ENCODE measurements around the gene SMAGP.
"Not testable (repeated sequence)": the region's sequence is repeated elsewhere in the genome, so short reads cannot be mapped to it uniquely, and the experiment has no call there.

The SMAGP gene

GRCh38 chr12:51270951-51271518 lies 820 bp upstream of the SMAGP start:
- no peak for DNase-seq (ENCODE audit: low read depth, low spot score)
- H3K9ac ChIP-seq (ENCODE audit: insufficient read length, low read depth): peak overlapping the region; percentile 92
- peaks cover 4% of the 10 kb centered on the region for H3K36me3 ChIP-seq (ENCODE audit: insufficient read depth, insufficient read length, low read length)
- no peaks in the 10 kb centered on the region for H3K27me3 ChIP-seq (ENCODE audit: insufficient read depth, insufficient read length)
- peak overlapping the region; percentile 60 for H3K4me3 ChIP-seq (ENCODE audit: insufficient read length, low read depth)
- no peaks in the 10 kb centered on the region for H3K4me1 ChIP-seq (ENCODE audit: insufficient read depth, insufficient read length)
- H3K9me3 ChIP-seq (ENCODE audit: insufficient read depth, low read length): no peaks in the 10 kb centered on the region
- TF ChIP-seq YY1 (IDR thresholded peaks at IDR 0.05; ENCODE audit: insufficient read depth, insufficient read length) (no peak), SUZ12 (IDR thresholded peaks at IDR 0.05; ENCODE audit: extremely low read depth, insufficient read depth, insufficient read length) (no peak), ZNF274 (IDR thresholded peaks at IDR 0.05; ENCODE audit: low read depth, low read length) (no peak)

DNA sequence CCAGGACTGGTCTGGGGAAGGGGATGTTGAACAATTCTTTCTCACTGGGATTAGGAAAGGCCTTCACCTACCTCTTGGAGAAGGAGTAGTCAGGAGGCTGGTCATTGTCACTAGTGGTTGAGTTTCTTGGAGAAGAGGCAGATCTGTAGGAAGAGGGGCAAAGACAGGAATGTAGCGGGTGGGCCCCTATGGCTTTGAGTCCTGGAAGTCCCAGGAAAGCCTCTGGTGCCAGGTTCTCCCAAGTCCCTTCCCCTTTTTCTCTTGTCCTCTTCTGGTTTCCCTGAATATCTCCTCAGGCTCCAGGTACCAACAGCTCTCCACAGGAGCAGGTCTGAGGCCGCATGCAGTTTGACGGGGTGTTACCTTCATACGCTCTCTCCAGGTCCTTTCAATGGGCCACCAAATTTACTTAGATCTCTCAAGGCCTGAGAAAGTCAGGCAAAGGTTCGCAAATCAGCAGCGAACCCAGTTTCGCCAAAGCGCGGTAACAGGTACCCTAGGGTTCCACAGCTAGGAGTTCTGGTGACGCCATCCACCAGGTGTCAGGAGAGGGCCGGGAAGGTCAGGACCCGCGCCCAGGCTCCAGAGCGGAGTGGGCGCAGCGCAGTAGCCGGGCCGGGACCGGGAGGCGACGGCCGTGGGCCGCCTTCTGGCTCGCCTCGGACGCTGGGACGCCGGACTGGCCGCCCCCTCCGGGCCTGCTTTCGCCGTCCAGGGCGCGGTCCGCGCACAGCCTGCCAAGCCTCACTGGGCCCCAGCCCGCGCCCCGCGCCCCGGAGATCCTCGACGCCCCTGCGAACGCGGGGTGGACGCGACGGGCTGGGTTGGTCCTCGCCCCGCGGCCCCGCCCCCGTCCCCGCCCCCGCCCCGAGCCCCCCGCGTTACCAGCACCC lies 795 bp downstream of the SMAGP start:
- H3K36me3 ChIP-seq (ENCODE audit: insufficient read depth, insufficient read length, low read length): peaks cover 9% of the 10 kb centered on the region
- TF ChIP-seq SUZ12 (IDR thresholded peaks at IDR 0.05; ENCODE audit: extremely low read depth, insufficient read depth, insufficient read length) (no peak), YY1 (IDR thresholded peaks at IDR 0.05; ENCODE audit: insufficient read depth, insufficient read length) (no peak), ZNF274 (IDR thresholded peaks at IDR 0.05; ENCODE audit: low read depth, low read length) (no peak)
- no peaks in the 10 kb centered on the region for H3K9me3 ChIP-seq (ENCODE audit: insufficient read depth, low read length)
- DNase-seq (ENCODE audit: low read depth, low spot score): peak; percentile 66
- no peaks in the 10 kb centered on the region for H3K27me3 ChIP-seq (ENCODE audit: insufficient read depth, insufficient read length)
- H3K4me1 ChIP-seq (ENCODE audit: insufficient read depth, insufficient read length): peaks cover 3% of the 10 kb centered on the region
- H3K4me3 ChIP-seq (ENCODE audit: insufficient read length, low read depth): peak overlapping the region; percentile 60
- peak overlapping the region; percentile 92 for H3K9ac ChIP-seq (ENCODE audit: insufficient read length, low read depth)

- no peak overlapping the region for H3K4me3 ChIP-seq (ENCODE audit: insufficient read length, low read depth)
- no peaks in the 10 kb centered on the region for H3K27me3 ChIP-seq (ENCODE audit: insufficient read depth, insufficient read length)
- no peaks in the 10 kb centered on the region for H3K9me3 ChIP-seq (ENCODE audit: insufficient read depth, low read length)
- peaks cover 3% of the 10 kb centered on the region for H3K4me1 ChIP-seq (ENCODE audit: insufficient read depth, insufficient read length)
- no peak overlapping the region for H3K9ac ChIP-seq (ENCODE audit: insufficient read length, low read depth)
- no peak for DNase-seq (ENCODE audit: low read depth, low spot score)
- peaks cover 12% of the 10 kb centered on the region for H3K36me3 ChIP-seq (ENCODE audit: insufficient read depth, insufficient read length, low read length)
- TF ChIP-seq SUZ12 (IDR thresholded peaks at IDR 0.05; ENCODE audit: extremely low read depth, insufficient read depth, insufficient read length): no peak
- no peak for TF ChIP-seq YY1 (IDR thresholded peaks at IDR 0.05; ENCODE audit: insufficient read depth, insufficient read length)
- no peak for TF ChIP-seq ZNF274 (IDR thresholded peaks at IDR 0.05; ENCODE audit: low read depth, low read length)
These were observed 5.2 kb downstream of the SMAGP start for GRCh38 chr12:51265024-51265423.

DNA sequence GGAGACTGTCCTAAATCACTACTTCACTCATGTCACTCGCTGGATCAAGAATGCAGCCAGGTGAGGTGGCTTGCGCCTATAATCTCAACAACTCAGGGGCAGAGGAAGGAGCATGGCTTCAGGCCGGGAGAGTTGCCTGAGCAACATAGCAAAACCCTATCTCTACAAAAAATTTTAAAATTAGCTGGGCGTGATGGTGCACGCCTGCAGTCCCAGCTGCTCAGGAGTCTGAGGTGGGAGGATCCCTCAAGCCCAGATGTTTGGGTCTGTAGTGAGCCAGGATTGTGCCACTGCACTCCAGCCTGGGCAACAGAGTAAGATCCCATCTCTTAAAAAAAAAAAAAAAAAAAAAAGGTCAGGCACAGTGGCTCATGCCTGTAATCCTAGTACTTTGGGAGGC lies 5.9 kb downstream of the SMAGP start:
- no peak overlapping the region for H3K9ac ChIP-seq (ENCODE audit: insufficient read length, low read depth)
- H3K4me3 ChIP-seq (ENCODE audit: insufficient read length, low read depth): no peak overlapping the region
- DNase-seq (ENCODE audit: low read depth, low spot score): no peak
- H3K9me3 ChIP-seq (ENCODE audit: insufficient read depth, low read length): no peaks in the 10 kb centered on the region
- peaks cover 3% of the 10 kb centered on the region for H3K4me1 ChIP-seq (ENCODE audit: insufficient read depth, insufficient read length)
- H3K36me3 ChIP-seq (ENCODE audit: insufficient read depth, insufficient read length, low read length): peaks cover 12% of the 10 kb centered on the region
- TF ChIP-seq SUZ12 (IDR thresholded peaks at IDR 0.05; ENCODE audit: extremely low read depth, insufficient read depth, insufficient read length) (no peak), ZNF274 (IDR thresholded peaks at IDR 0.05; ENCODE audit: low read depth, low read length) (no peak), YY1 (IDR thresholded peaks at IDR 0.05; ENCODE audit: insufficient read depth, insufficient read length) (no peak)
- no peaks in the 10 kb centered on the region for H3K27me3 ChIP-seq (ENCODE audit: insufficient read depth, insufficient read length)

DNA sequence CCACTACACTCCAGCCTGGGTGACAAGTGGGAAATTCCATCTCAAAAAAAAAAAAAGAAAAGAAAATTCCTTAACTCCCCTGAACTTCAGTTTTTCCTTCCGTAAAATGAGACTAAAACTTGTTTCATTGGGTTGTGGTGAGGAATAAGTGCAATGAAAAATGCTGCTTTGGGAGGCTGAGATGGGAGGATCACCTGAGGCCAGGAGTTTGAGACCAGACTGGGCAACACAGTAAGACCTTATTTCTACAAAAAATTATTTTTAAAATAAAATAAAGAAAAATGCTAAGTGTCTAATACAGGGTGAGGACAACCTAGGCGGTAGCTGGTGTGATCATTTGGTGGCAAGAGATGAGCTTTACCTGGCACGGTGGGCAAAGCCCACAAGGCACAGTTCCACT lies 6.9 kb downstream of the SMAGP start:
- Histone ChIP-seq H3K36me3 (ENCODE audit: insufficient read depth, insufficient read length, low read length) (peaks cover 12% of the 10 kb centered on the region), H3K27me3 (ENCODE audit: insufficient read depth, insufficient read length) (no peaks in the 10 kb centered on the region), H3K4me1 (ENCODE audit: insufficient read depth, insufficient read length) (peaks cover 3% of the 10 kb centered on the region), H3K9ac (ENCODE audit: insufficient read length, low read depth) (no peak overlapping the region), H3K4me3 (ENCODE audit: insufficient read length, low read depth) (no peak overlapping the region), H3K9me3 (ENCODE audit: insufficient read depth, low read length) (no peaks in the 10 kb centered on the region)
- no peak for DNase-seq (ENCODE audit: low read depth, low spot score)
- no peak for TF ChIP-seq ZNF274 (IDR thresholded peaks at IDR 0.05; ENCODE audit: low read depth, low read length)
- TF ChIP-seq SUZ12 (IDR thresholded peaks at IDR 0.05; ENCODE audit: extremely low read depth, insufficient read depth, insufficient read length): no peak
- no peak for TF ChIP-seq YY1 (IDR thresholded peaks at IDR 0.05; ENCODE audit: insufficient read depth, insufficient read length)

DNA sequence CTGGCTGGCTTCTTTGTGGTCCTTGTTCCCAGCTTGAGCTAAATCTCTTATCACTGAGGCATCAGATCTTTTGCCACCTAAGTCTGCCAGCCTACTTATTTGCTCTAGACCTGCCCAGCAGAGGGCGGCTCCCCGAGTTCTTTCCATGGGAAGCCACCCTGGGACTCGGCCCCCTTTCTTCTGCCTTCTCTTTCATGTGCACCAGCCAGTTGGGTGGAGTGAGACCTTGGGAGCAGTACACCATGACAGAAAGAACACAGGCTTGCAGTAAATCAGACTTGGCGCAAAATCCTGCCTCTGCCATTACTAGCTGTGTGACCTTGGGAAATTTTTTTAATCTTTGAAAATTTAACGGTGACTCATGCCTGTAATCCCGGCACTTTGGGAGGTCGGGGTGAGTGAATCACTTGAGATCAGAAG lies 7.4 kb downstream of the SMAGP start:
- H3K4me3 ChIP-seq (ENCODE audit: insufficient read length, low read depth): no peak overlapping the region
- no peak for DNase-seq (ENCODE audit: low read depth, low spot score)
- H3K9ac ChIP-seq (ENCODE audit: insufficient read length, low read depth): no peak overlapping the region
- no peaks in the 10 kb centered on the region for H3K9me3 ChIP-seq (ENCODE audit: insufficient read depth, low read length)
- no peak for TF ChIP-seq ZNF274 (IDR thresholded peaks at IDR 0.05; ENCODE audit: low read depth, low read length)
- no peak for TF ChIP-seq YY1 (IDR thresholded peaks at IDR 0.05; ENCODE audit: insufficient read depth, insufficient read length)
- TF ChIP-seq SUZ12 (IDR thresholded peaks at IDR 0.05; ENCODE audit: extremely low read depth, insufficient read depth, insufficient read length): no peak
- H3K4me1 ChIP-seq (ENCODE audit: insufficient read depth, insufficient read length): peaks cover 3% of the 10 kb centered on the region
- no peaks in the 10 kb centered on the region for H3K27me3 ChIP-seq (ENCODE audit: insufficient read depth, insufficient read length)
- peaks cover 9% of the 10 kb centered on the region for H3K36me3 ChIP-seq (ENCODE audit: insufficient read depth, insufficient read length, low read length)

DNA sequence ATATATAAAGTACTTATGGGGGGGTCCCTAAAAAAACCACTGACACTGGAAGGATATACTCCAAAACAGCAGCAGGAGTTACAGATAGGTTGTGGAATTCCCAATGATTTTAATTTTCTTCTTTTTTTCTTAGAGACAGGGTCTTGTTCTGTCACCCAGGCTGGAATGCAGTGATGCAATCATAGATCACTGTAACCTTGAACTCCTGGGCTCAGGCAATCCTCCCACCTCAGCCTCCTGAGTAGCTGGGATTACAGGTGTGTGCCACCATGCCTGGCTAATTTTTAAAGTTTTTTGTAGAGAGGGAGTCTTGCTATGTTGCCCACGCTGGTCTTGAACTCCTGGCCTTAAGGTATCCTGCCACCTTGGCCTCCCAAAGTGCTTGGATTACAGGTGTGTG lies 10.6 kb downstream of the SMAGP start:
- H3K36me3 ChIP-seq (ENCODE audit: insufficient read depth, insufficient read length, low read length); H3K4me3 ChIP-seq (ENCODE audit: insufficient read length, low read depth); H3K9ac ChIP-seq (ENCODE audit: insufficient read length, low read depth); H3K4me1 ChIP-seq (ENCODE audit: insufficient read depth, insufficient read length); H3K27me3 ChIP-seq (ENCODE audit: insufficient read depth, insufficient read length); H3K9me3 ChIP-seq (ENCODE audit: insufficient read depth, low read length); DNase-seq (ENCODE audit: low read depth, low spot score): not testable (repeated sequence)

Data from NT2/D1 (cell line).